ENCODE results near the gene KDELR1. TPM values are rescaled to one million over a fixed set of nuclear protein-coding genes. Genes with fewer than 3 reads are reported as not detected.

KDELR1 gene
- total and polyA plus RNA-seq, 12 donors: 55.1 to 96.0 (median 73.2) TPM

- no peak for TF ChIP-seq CTCF (IDR thresholded peaks at IDR 0.05)
- no peaks in the 10 kb centered on the region for H3K36me3 ChIP-seq
- no peak overlapping the region for H3K27ac ChIP-seq
- intact Hi-C loops (cut with DNase I): no loop called here
- H3K9me3 ChIP-seq: peaks cover 0 to 5% (median 0%) of the 10 kb centered on the region in 11 donors
- ATAC-seq: no peak
- H3K27me3 ChIP-seq: peaks cover 0 to 12% (median 0%) of the 10 kb centered on the region in 7 donors
- no peaks in the 10 kb centered on the region for H3K4me1 ChIP-seq
- 76 to 84% methylated on average over 13 of the region's 13 CpGs for WGBS, 2 donors
- H3K4me3 ChIP-seq: no peak overlapping the region
- DNase-seq: no peak
Measured at GRCh38 chr19:48405850-48406249, 14.5 kb upstream of the KDELR1 start.

- no peak for DNase-seq
- H3K27me3 ChIP-seq: peaks cover 0 to 12% (median 0%) of the 10 kb centered on the region in 7 donors
- no peak overlapping the region for H3K27ac ChIP-seq
- no peaks in the 10 kb centered on the region for H3K36me3 ChIP-seq
- no peak overlapping the region for H3K4me3 ChIP-seq
- intact Hi-C loops (cut with DNase I): no loop called here
- 91 to 92% methylated on average over 27 of the region's 27 CpGs for WGBS, 2 donors
- TF ChIP-seq CTCF (IDR thresholded peaks at IDR 0.05): no peak
- peaks cover 0 to 5% (median 0%) of the 10 kb centered on the region in 11 donors for H3K9me3 ChIP-seq
- peaks cover 0 to 6% (median 0%) of the 10 kb centered on the region in 9 donors for H3K4me1 ChIP-seq
- ATAC-seq: no peak
Measured at GRCh38 chr19:48405010-48405659, 13.8 kb upstream of the KDELR1 start.

- Histone ChIP-seq H3K27ac (no peak overlapping the region), H3K4me1 (peaks cover 0 to 20% (median 0%) of the 10 kb centered on the region in 9 donors), H3K27me3 (peaks cover 0 to 19% (median 0%) of the 10 kb centered on the region in 7 donors), H3K36me3 (no peaks in the 10 kb centered on the region), H3K4me3 (no peak overlapping the region), H3K9me3 (peaks cover 0 to 5% (median 0%) of the 10 kb centered on the region in 11 donors)
- intact Hi-C loops (cut with DNase I): no loop called here
- peak in 7 of 8 donors; percentile 31 to 64 (median 58) for ATAC-seq
- DNase-seq: peak in 1 of 2 donors; percentile 69
- TF ChIP-seq CTCF (IDR thresholded peaks at IDR 0.05): no peak
- WGBS, 2 donors: 28 to 32% methylated on average over 3 of the region's 3 CpGs
Measured at GRCh38 chr19:48403606-48404005, 12.3 kb upstream of the KDELR1 start.

- H3K36me3 ChIP-seq: no peaks in the 10 kb centered on the region
- peaks cover 0 to 30% (median 3%) of the 10 kb centered on the region in 9 donors for H3K4me1 ChIP-seq
- intact Hi-C loops (cut with DNase I): no loop called here
- WGBS, 2 donors: 67 to 86% methylated on average over 5 of the region's 5 CpGs
- peaks cover 0 to 5% (median 0%) of the 10 kb centered on the region in 11 donors for H3K9me3 ChIP-seq
- TF ChIP-seq CTCF (IDR thresholded peaks at IDR 0.05): no peak
- ATAC-seq (no peak), DNase-seq (no peak)
- no peak overlapping the region for H3K27ac ChIP-seq
- H3K4me3 ChIP-seq: no peak overlapping the region
- peaks cover 14 to 30% (median 18%) of the 10 kb centered on the region in 7 donors for H3K27me3 ChIP-seq
Measured at GRCh38 chr19:48401287-48401686, 9.9 kb upstream of the KDELR1 start.
